Measurements from ENCODE around the gene MAP3K10.
"Not testable (repeated sequence)": the region's sequence is repeated elsewhere in the genome, so short reads cannot be mapped to it uniquely, and the experiment has no call there.

MAP3K10 gene

GRCh38 chr19:40157059-40157458 lies 34.2 kb upstream of the MAP3K10 start:
- no peak overlapping the region for H3K4me3 ChIP-seq (ENCODE audit: low read length)
- H3K4me1 ChIP-seq (ENCODE audit: control insufficient read depth, insufficient read depth, low read length): no peaks in the 10 kb centered on the region
- no peaks in the 10 kb centered on the region for H3K27me3 ChIP-seq (ENCODE audit: control insufficient read depth, insufficient read depth, low read length)
- no peak overlapping the region for H3K9ac ChIP-seq (ENCODE audit: low read length)
- H3K36me3 ChIP-seq (ENCODE audit: control insufficient read depth, insufficient read depth, low read length): no peaks in the 10 kb centered on the region
- no peaks in the 10 kb centered on the region for H3K9me3 ChIP-seq (ENCODE audit: control insufficient read depth, low read length)

- Histone ChIP-seq H3K9me3 (ENCODE audit: control insufficient read depth, low read length) (no peaks in the 10 kb centered on the region), H3K4me1 (ENCODE audit: control insufficient read depth, insufficient read depth, low read length) (no peaks in the 10 kb centered on the region), H3K27me3 (ENCODE audit: control insufficient read depth, insufficient read depth, low read length) (no peaks in the 10 kb centered on the region), H3K36me3 (ENCODE audit: control insufficient read depth, insufficient read depth, low read length) (no peaks in the 10 kb centered on the region), H3K9ac (ENCODE audit: low read length) (no peak overlapping the region), H3K4me3 (ENCODE audit: low read length) (no peak overlapping the region)
Measured at GRCh38 chr19:40159744-40160143, 31.5 kb upstream of the MAP3K10 start.

- Histone ChIP-seq H3K4me3 (ENCODE audit: low read length) (no peak overlapping the region), H3K9me3 (ENCODE audit: control insufficient read depth, low read length) (no peaks in the 10 kb centered on the region), H3K36me3 (ENCODE audit: control insufficient read depth, insufficient read depth, low read length) (no peaks in the 10 kb centered on the region), H3K9ac (ENCODE audit: low read length) (no peak overlapping the region), H3K27me3 (ENCODE audit: control insufficient read depth, insufficient read depth, low read length) (no peaks in the 10 kb centered on the region), H3K4me1 (ENCODE audit: control insufficient read depth, insufficient read depth, low read length) (no peaks in the 10 kb centered on the region)
Measured at GRCh38 chr19:40162104-40162503, 29.1 kb upstream of the MAP3K10 start.

- H3K27me3 ChIP-seq (ENCODE audit: control insufficient read depth, insufficient read depth, low read length): no peaks in the 10 kb centered on the region
- no peaks in the 10 kb centered on the region for H3K9me3 ChIP-seq (ENCODE audit: control insufficient read depth, low read length)
- no peaks in the 10 kb centered on the region for H3K36me3 ChIP-seq (ENCODE audit: control insufficient read depth, insufficient read depth, low read length)
- H3K4me3 ChIP-seq (ENCODE audit: low read length): no peak overlapping the region
- H3K4me1 ChIP-seq (ENCODE audit: control insufficient read depth, insufficient read depth, low read length): no peaks in the 10 kb centered on the region
- no peak overlapping the region for H3K9ac ChIP-seq (ENCODE audit: low read length)
Measured at GRCh38 chr19:40163541-40164129, 27.6 kb upstream of the MAP3K10 start.

GRCh38 chr19:40165362-40165937 lies 25.8 kb upstream of the MAP3K10 start:
- no peaks in the 10 kb centered on the region for H3K27me3 ChIP-seq (ENCODE audit: control insufficient read depth, insufficient read depth, low read length)
- no peak overlapping the region for H3K4me3 ChIP-seq (ENCODE audit: low read length)
- H3K9ac ChIP-seq (ENCODE audit: low read length): no peak overlapping the region

GRCh38 chr19:40169482-40170302 lies 21.5 kb upstream of the MAP3K10 start:
- H3K27me3 ChIP-seq (ENCODE audit: control insufficient read depth, insufficient read depth, low read length); H3K4me3 ChIP-seq (ENCODE audit: low read length); H3K9me3 ChIP-seq (ENCODE audit: control insufficient read depth, low read length); H3K36me3 ChIP-seq (ENCODE audit: control insufficient read depth, insufficient read depth, low read length); H3K9ac ChIP-seq (ENCODE audit: low read length); H3K4me1 ChIP-seq (ENCODE audit: control insufficient read depth, insufficient read depth, low read length): not testable (repeated sequence)

More at GRCh38 chr19:40165362-40165937, 25.8 kb upstream of the MAP3K10 start:
- H3K4me1 ChIP-seq (ENCODE audit: control insufficient read depth, insufficient read depth, low read length): no peaks in the 10 kb centered on the region
- H3K36me3 ChIP-seq (ENCODE audit: control insufficient read depth, insufficient read depth, low read length): no peaks in the 10 kb centered on the region
- H3K9me3 ChIP-seq (ENCODE audit: control insufficient read depth, low read length): no peaks in the 10 kb centered on the region

GRCh38 chr19:40170303-40170989 lies 20.8 kb upstream of the MAP3K10 start:
- not testable (repeated sequence) for H3K27me3 ChIP-seq (ENCODE audit: control insufficient read depth, insufficient read depth, low read length); H3K9ac ChIP-seq (ENCODE audit: low read length); H3K9me3 ChIP-seq (ENCODE audit: control insufficient read depth, low read length); H3K4me3 ChIP-seq (ENCODE audit: low read length); H3K36me3 ChIP-seq (ENCODE audit: control insufficient read depth, insufficient read depth, low read length); H3K4me1 ChIP-seq (ENCODE audit: control insufficient read depth, insufficient read depth, low read length)

- H3K9me3 ChIP-seq (ENCODE audit: control insufficient read depth, low read length); H3K27me3 ChIP-seq (ENCODE audit: control insufficient read depth, insufficient read depth, low read length); H3K4me3 ChIP-seq (ENCODE audit: low read length); H3K36me3 ChIP-seq (ENCODE audit: control insufficient read depth, insufficient read depth, low read length); H3K9ac ChIP-seq (ENCODE audit: low read length); H3K4me1 ChIP-seq (ENCODE audit: control insufficient read depth, insufficient read depth, low read length): not testable (repeated sequence)
Measured at GRCh38 chr19:40171293-40171692, 19.9 kb upstream of the MAP3K10 start.

GRCh38 chr19:40174092-40174491 lies 17.1 kb upstream of the MAP3K10 start:
- H3K36me3 ChIP-seq (ENCODE audit: control insufficient read depth, insufficient read depth, low read length): no peaks in the 10 kb centered on the region
- H3K9me3 ChIP-seq (ENCODE audit: control insufficient read depth, low read length): no peaks in the 10 kb centered on the region
- H3K4me3 ChIP-seq (ENCODE audit: low read length): no peak overlapping the region
- H3K4me1 ChIP-seq (ENCODE audit: control insufficient read depth, insufficient read depth, low read length): no peaks in the 10 kb centered on the region
- H3K9ac ChIP-seq (ENCODE audit: low read length): no peak overlapping the region
- H3K27me3 ChIP-seq (ENCODE audit: control insufficient read depth, insufficient read depth, low read length): no peaks in the 10 kb centered on the region

GRCh38 chr19:40175820-40176219 lies 15.4 kb upstream of the MAP3K10 start:
- no peaks in the 10 kb centered on the region for H3K4me1 ChIP-seq (ENCODE audit: control insufficient read depth, insufficient read depth, low read length)
- H3K9me3 ChIP-seq (ENCODE audit: control insufficient read depth, low read length): no peaks in the 10 kb centered on the region
- H3K27me3 ChIP-seq (ENCODE audit: control insufficient read depth, insufficient read depth, low read length): no peaks in the 10 kb centered on the region
- H3K4me3 ChIP-seq (ENCODE audit: low read length): no peak overlapping the region
- H3K9ac ChIP-seq (ENCODE audit: low read length): no peak overlapping the region
- no peaks in the 10 kb centered on the region for H3K36me3 ChIP-seq (ENCODE audit: control insufficient read depth, insufficient read depth, low read length)

GRCh38 chr19:40177286-40178070 lies 13.7 kb upstream of the MAP3K10 start:
- no peaks in the 10 kb centered on the region for H3K4me1 ChIP-seq (ENCODE audit: control insufficient read depth, insufficient read depth, low read length)
- no peaks in the 10 kb centered on the region for H3K27me3 ChIP-seq (ENCODE audit: control insufficient read depth, insufficient read depth, low read length)
- no peak overlapping the region for H3K9ac ChIP-seq (ENCODE audit: low read length)
- H3K9me3 ChIP-seq (ENCODE audit: control insufficient read depth, low read length): no peaks in the 10 kb centered on the region
- no peaks in the 10 kb centered on the region for H3K36me3 ChIP-seq (ENCODE audit: control insufficient read depth, insufficient read depth, low read length)
- no peak overlapping the region for H3K4me3 ChIP-seq (ENCODE audit: low read length)

All from mucosa of stomach (tissue), 1 donor.